Fibroblast of villous mesenchyme (primary cell): ENCODE data around the gene SNX15. TPM values are rescaled to one million over a fixed set of nuclear protein-coding genes. Genes with fewer than 3 reads are reported as not detected.

ENCODE experiments used
- DNase-seq: peaks from one replicate; pipeline ENCODE4 v3.0.0-alpha.2; 2010; ENCODE audit warnings: low read depth
- H3K4me3 ChIP-seq: 2 replicates; pipeline ENCODE4 v1.5.1; 2011; ENCODE audit warnings: low read depth, mild to moderate bottlenecking, low read length
- CTCF ChIP-seq: IDR thresholded peaks from 2 replicates; pipeline ENCODE4 v1.5.1; 2012; ENCODE audit warnings: low read depth, mild to moderate bottlenecking, low read length; ENCODE audit not compliant: insufficient read depth
- total RNA-seq: library from RNA; depleted of rRNA; stranded (reverse); fragments of >200 nt; gene quantifications from 2 replicates; pipeline ENCODE4 v1.2.3, GENCODE V29; 2012

The SNX15 gene
- total RNA-seq, 1 donor = 12.5 TPM

- DNase-seq = no peak
- H3K4me3 ChIP-seq = no peak overlapping the region
These were observed 19.2 kb upstream of the SNX15 start for GRCh38 chr11:65008016-65008415.

GRCh38 chr11:65008873-65009272 is 18.4 kb upstream of the SNX15 start:
- no peak for TF ChIP-seq CTCF
- no peak for DNase-seq

More at GRCh38 chr11:65008016-65008415, 19.2 kb upstream of the SNX15 start:
- TF ChIP-seq CTCF = no peak

GRCh38 chr11:65013130-65013887 is 13.9 kb upstream of the SNX15 start:
- DNase-seq = peak; percentile 85
- peak; percentile 74 for TF ChIP-seq CTCF

More at GRCh38 chr11:65008873-65009272, 18.4 kb upstream of the SNX15 start:
- no peak overlapping the region for H3K4me3 ChIP-seq

GRCh38 chr11:65013888-65014725 is 13.1 kb upstream of the SNX15 start, which contains the start of gene ARL2:
TSS of gene ARL2 (plus strand) at chr11:65014160. CDS start at chr11:65014208, 48 bp downstream.
- DNase-seq = peak; percentile 89
- peak; percentile 71 for TF ChIP-seq CTCF
- peak within 1 kb of the TSS; percentile 89 for H3K4me3 ChIP-seq

More at GRCh38 chr11:65013130-65013887, 13.9 kb upstream of the SNX15 start:
- peak overlapping the region; percentile 89 for H3K4me3 ChIP-seq

- no peak for TF ChIP-seq CTCF
- peak overlapping the region; percentile 89 for H3K4me3 ChIP-seq
- DNase-seq = peak; percentile 31
These were observed 12.5 kb upstream of the SNX15 start for GRCh38 chr11:65014726-65015227.

- no peak for TF ChIP-seq CTCF
- no peak overlapping the region for H3K4me3 ChIP-seq
- no peak for DNase-seq
These were observed 10.5 kb upstream of the SNX15 start for GRCh38 chr11:65016705-65017104.
